Coronary artery (tissue), 2 donors: ENCODE data around the gene UVRAG.
A peak's percentile ranks its signal among the peaks of the same experiment; 100 is the strongest.

Experiments
- DNase-seq: peaks from one replicate; pipeline ENCODE4 v3.0.0-alpha.2; 2017; ENCODE audit warnings: low spot score
- H3K27ac ChIP-seq, 2 donors: fragments of 200-600 bp; sonication (generic); one replicate each; pipeline ENCODE4 v1.5.1; 2016 to 2019
- H3K4me3 ChIP-seq: fragments of 200-600 bp; sonication (generic); 2 replicates; pipeline ENCODE4 v1.5.1; 2016; ENCODE audit warnings: mild to moderate bottlenecking, moderate library complexity
- TF ChIP-seq, protein P1 (sequence below): fragments of 200-600 bp; sonication (generic); IDR thresholded peaks from one replicate; pipeline ENCODE4 v1.5.1; 2019; ENCODE audit warnings: antibody characterized with exemption

UVRAG gene

DNA sequence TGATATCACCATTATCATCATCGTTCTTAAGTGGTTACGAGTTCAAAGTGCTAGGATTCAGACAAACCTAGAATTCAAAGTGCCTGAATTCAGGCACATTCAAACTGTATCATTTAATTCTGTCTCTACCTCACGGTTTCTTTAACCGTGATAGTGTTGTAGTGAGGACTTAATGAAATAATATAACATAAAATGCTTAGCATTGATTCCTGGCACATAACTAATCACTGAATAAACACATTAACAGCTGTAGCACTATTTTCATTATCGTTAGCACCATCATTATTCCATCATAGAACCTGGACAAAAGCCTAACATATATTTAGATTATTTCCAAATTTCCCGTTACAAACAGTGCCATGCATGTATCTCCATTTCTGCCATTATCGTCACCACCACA, 289.3 kb downstream of the UVRAG start:
- Histone ChIP-seq H3K27ac (no peak overlapping the region), H3K4me3 (no peak overlapping the region)
- TF ChIP-seq, protein P1, sequence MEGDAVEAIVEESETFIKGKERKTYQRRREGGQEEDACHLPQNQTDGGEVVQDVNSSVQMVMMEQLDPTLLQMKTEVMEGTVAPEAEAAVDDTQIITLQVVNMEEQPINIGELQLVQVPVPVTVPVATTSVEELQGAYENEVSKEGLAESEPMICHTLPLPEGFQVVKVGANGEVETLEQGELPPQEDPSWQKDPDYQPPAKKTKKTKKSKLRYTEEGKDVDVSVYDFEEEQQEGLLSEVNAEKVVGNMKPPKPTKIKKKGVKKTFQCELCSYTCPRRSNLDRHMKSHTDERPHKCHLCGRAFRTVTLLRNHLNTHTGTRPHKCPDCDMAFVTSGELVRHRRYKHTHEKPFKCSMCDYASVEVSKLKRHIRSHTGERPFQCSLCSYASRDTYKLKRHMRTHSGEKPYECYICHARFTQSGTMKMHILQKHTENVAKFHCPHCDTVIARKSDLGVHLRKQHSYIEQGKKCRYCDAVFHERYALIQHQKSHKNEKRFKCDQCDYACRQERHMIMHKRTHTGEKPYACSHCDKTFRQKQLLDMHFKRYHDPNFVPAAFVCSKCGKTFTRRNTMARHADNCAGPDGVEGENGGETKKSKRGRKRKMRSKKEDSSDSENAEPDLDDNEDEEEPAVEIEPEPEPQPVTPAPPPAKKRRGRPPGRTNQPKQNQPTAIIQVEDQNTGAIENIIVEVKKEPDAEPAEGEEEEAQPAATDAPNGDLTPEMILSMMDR, result no peak
- no peak for DNase-seq

DNA sequence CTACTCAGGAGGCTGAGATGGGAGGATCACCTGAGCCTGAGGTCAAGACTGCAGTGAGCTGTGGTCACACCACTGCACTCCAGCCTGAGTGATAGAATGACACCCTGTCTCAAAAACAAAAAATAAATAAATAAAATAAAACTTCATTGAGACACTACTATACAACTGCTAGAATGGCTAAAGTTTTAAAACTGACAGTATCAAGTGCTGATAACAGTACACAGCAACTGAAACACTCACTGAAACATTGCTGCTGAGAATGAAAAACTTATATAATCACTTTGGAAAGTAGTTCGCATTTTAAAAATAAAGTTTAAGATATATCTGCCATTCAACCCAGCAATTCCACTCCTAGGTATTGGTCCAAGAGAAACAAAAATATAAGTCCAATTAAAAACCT, 290.6 kb downstream of the UVRAG start:
- Histone ChIP-seq H3K27ac (no peak overlapping the region), H3K4me3 (no peak overlapping the region)
- no peak for DNase-seq
- TF ChIP-seq, protein P1, result no peak

DNA sequence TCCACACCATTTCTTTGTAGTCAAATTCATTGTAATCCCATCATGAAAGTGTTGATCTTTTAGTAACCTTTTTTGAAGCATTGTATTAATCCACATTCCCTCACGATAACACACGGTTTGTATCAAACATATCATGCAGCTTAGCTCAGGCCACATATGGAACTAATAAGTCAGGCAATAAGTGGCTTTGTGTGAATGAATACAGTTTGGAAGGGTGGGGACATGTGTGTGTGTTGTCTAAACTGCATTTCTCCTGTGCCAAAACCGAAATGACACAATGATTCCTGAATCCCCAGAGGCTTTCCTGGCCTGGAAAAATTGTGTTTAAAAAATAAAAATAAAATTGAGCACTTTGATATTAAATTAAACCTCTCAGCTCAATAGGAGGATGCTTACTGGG, 293.0 kb downstream of the UVRAG start:
- DNase-seq, result no peak
- Histone ChIP-seq H3K4me3 (no peak overlapping the region), H3K27ac (no peak overlapping the region)
- TF ChIP-seq, protein P1, result no peak

DNA sequence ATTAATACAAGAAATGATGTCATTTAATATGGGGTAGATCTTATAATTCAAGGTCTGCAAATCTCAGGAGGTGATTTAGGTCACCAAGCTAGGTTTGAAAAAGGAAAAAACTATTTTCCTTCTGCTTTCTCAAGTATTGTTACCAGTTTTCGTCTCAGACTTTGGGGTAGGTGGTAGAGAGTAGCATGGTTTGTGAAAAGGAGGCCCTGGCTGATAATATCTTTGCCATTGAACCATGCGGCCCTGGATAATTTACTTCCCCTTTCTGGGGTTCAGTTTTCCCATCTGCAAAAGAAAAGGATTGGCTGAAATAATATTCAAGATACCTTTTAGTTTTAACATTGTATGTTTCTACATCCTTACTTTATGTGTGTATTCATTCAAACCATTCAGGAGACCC, 299.2 kb downstream of the UVRAG start:
- TF ChIP-seq, protein P1, result no peak
- no peak overlapping the region for H3K27ac ChIP-seq
- no peak overlapping the region for H3K4me3 ChIP-seq
- no peak for DNase-seq

DNA sequence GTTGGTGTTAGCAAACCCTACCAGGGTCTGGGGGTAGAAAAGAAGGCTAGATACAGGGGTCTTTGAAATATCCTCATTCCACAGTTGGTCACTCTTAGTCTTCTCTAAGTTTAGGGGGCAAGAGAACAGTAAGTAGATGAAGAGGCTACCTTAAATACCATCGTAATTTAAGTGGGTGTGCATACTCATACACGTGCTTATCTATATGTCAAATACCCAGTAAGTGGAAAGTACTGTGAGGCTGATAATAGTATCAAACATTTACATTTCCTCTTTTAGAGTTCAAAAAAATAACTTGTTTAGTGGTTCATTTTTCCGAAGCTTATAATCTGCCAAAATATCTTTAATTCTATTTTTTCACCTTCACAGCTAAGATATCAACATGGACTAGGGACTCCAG, 300.5 kb downstream of the UVRAG start:
- TF ChIP-seq, protein P1, result no peak
- no peak for DNase-seq
- Histone ChIP-seq H3K27ac (no peak overlapping the region), H3K4me3 (no peak overlapping the region)

DNA sequence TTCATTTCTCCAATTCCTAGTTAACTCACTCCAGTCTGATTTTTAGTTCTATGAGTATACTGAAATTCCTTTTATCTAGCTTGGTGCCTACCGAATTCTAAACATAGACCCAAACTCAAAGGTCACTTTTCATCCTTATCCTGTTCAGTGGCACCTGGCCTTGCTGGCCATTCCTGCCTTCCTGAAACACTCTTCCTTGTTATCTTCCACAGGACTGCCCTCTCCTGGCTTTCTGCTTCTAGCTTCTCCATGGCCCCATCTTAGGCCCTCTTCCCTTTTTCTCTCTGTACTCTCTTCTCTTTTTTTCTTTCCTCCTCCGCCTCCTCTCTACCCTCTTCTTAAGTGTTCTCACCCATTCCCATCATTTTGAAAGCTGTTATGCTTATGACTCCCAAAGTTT, 304.0 kb downstream of the UVRAG start:
- peak overlapping the region in 1 of 2 donors; percentile 5 for H3K27ac ChIP-seq
- no peak overlapping the region for H3K4me3 ChIP-seq
- TF ChIP-seq, protein P1, result no peak
- DNase-seq, result no peak

DNA sequence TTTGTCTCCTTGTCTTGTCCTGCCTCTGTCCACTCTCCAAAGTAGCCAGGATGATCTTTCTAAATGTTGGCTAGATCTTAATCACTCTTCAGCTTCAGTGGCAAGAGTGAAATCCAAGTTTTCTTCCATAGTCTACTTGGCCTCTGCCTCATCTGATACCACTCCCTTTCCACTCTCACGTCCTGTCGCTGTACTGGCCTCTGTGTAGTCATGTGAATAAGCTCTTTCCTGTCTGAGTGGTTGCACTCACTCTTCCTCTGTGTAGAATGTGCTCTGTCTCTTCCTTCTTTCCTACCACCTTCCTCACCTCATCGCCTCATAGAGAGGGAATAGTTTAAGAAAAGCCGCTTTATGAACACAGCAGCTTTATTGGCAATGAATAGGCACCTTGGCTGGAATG, 304.8 kb downstream of the UVRAG start:
- H3K4me3 ChIP-seq, result no peak overlapping the region
- no peak for DNase-seq
- TF ChIP-seq, protein P1, result no peak
- H3K27ac ChIP-seq, result peak overlapping the region in 1 of 2 donors; percentile 52
